Testis (tissue), 3 donors: ENCODE data around the gene GRIPAP1. TPM values are rescaled to one million over a fixed set of nuclear protein-coding genes. Genes with fewer than 3 reads are reported as not detected.

ENCODE experiments used
- DNase-seq: peaks from one replicate; pipeline ENCODE4 v3.0.0-alpha.2; 2019
- H3K27ac ChIP-seq, 2 donors: fragments of 200-600 bp; sonication (generic); one replicate each; pipeline ENCODE4 v1.5.1; 2019
- H3K27me3 ChIP-seq: fragments of 200-600 bp; sonication (generic); one replicate; pipeline ENCODE4 v1.5.1; 2019
- H3K36me3 ChIP-seq: fragments of 200-600 bp; sonication (generic); one replicate; pipeline ENCODE4 v1.5.1; 2017; ENCODE audit warnings: low read depth; ENCODE audit errors: missing control alignments
- H3K4me1 ChIP-seq: fragments of 200-600 bp; sonication (generic); one replicate; pipeline ENCODE4 v1.5.1; 2019
- H3K4me3 ChIP-seq, 2 donors: fragments of 200-600 bp; sonication (generic); one replicate each; pipeline ENCODE4 v1.5.1; 2017 to 2019
- H3K9me3 ChIP-seq: fragments of 200-600 bp; sonication (generic); one replicate; pipeline ENCODE4 v1.5.1; 2017
- CTCF ChIP-seq, 3 experiments: fragments of 450-650 bp in 2 of 3; fragments of 200-600 bp in 1 of 3; sonication (generic) in 1 of 3; IDR thresholded peaks; one replicate each; pipeline ENCODE4 v1.5.1; 2016 to 2019; ENCODE audit warnings: antibody characterized with exemption in 3 of 3, mild to moderate bottlenecking in 2 of 3, moderate library complexity in 1 of 3
- POLR2A ChIP-seq: fragments of 450-650 bp; IDR thresholded peaks from one replicate; pipeline ENCODE4 v1.6.1; 2017; ENCODE audit warnings: antibody characterized with exemption, mild to moderate bottlenecking, moderate library complexity
- WGBS, 2 donors: methylation state at CpG; one replicate each; pipeline ENCODE4 v1.1.5; 2018; 5-methylcytosine and 5-hydroxymethylcytosine counted together
- intact Hi-C: fragments of 100-400 bp; cut with DNase I; formaldehyde crosslinking; loops from one replicate; pipeline ENCODE4 v1.15.1; 2023; ENCODE audit warnings: low total_unique reads
- polyA plus RNA-seq: library from polyadenylated mRNA; stranded (reverse); fragments of 350-450 nt; fragmentation: Illumina TruSeq; extraction: RNeasy Lipid Tissue Mini Kit (QIAGEN cat#74804); gene quantifications from one replicate; pipeline ENCODE4 v1.2.3, GENCODE V29; 2014; ENCODE audit warnings: low read depth, low replicate concordance; ENCODE audit not compliant: insufficient read depth
- total RNA-seq, 2 donors: library from RNA; depleted of rRNA; stranded (reverse); fragments of >200 nt; gene quantifications; one replicate each; pipeline ENCODE4 v1.2.3, GENCODE V29; 2016

GRIPAP1 gene
- total and polyA plus RNA-seq, 3 donors from 2014 or later = 44.4 to 88.9 (median 76.4) TPM

GRCh38 chrX:48940404-48940955 is 61.6 kb downstream of the GRIPAP1 start:
- TF ChIP-seq POLR2A (no peak), CTCF (IDR thresholded peaks at IDR 0.05) (no peak)
- no peaks in the 10 kb centered on the region for H3K36me3 ChIP-seq
- H3K9me3 ChIP-seq = no peaks in the 10 kb centered on the region
- H3K4me3 ChIP-seq = no peak overlapping the region
- no peaks in the 10 kb centered on the region for H3K4me1 ChIP-seq
- H3K27me3 ChIP-seq = no peaks in the 10 kb centered on the region
- intact Hi-C loops = no loop called here
- WGBS, 2 donors = 64% methylated on average over 2 of the region's 2 CpGs; no CpG with 5 or more reads in 1 of the 2 donors
- no peak for DNase-seq
- H3K27ac ChIP-seq = no peak overlapping the region

GRCh38 chrX:48939524-48940228 is 62.4 kb downstream of the GRIPAP1 start:
- Histone ChIP-seq H3K27me3 (no peaks in the 10 kb centered on the region), H3K4me1 (no peaks in the 10 kb centered on the region), H3K36me3 (no peaks in the 10 kb centered on the region), H3K9me3 (no peaks in the 10 kb centered on the region), H3K27ac (no peak overlapping the region), H3K4me3 (no peak overlapping the region)
- 85 to 100% methylated on average over 3 of the region's 3 CpGs for WGBS, 2 donors
- TF ChIP-seq CTCF (IDR thresholded peaks at IDR 0.05) (no peak), POLR2A (no peak)
- DNase-seq = no peak
- intact Hi-C loops = no loop called here

- H3K27me3 ChIP-seq = no peaks in the 10 kb centered on the region
- H3K9me3 ChIP-seq = no peaks in the 10 kb centered on the region
- WGBS, 2 donors = 75% methylated on average over 1 of the region's 1 CpG; no CpG with 5 or more reads in 1 of the 2 donors
- H3K4me1 ChIP-seq = no peaks in the 10 kb centered on the region
- TF ChIP-seq CTCF (IDR thresholded peaks at IDR 0.05) (no peak), POLR2A (no peak)
- no peaks in the 10 kb centered on the region for H3K36me3 ChIP-seq
- H3K4me3 ChIP-seq = no peak overlapping the region
- DNase-seq = no peak
- no peak overlapping the region for H3K27ac ChIP-seq
- intact Hi-C loops = no loop called here
Observed at GRCh38 chrX:48938721-48939425, 63.2 kb downstream of the GRIPAP1 start.

GRCh38 chrX:48937054-48937907 is 64.8 kb downstream of the GRIPAP1 start:
- intact Hi-C loops = no loop called here
- H3K27ac ChIP-seq = no peak overlapping the region
- no peaks in the 10 kb centered on the region for H3K36me3 ChIP-seq
- DNase-seq = peak; percentile 32
- no peak overlapping the region for H3K4me3 ChIP-seq
- H3K9me3 ChIP-seq = no peaks in the 10 kb centered on the region
- WGBS, 2 donors = 48 to 56% methylated on average over 2 to 5 of the region's 9 CpGs
- H3K4me1 ChIP-seq = no peaks in the 10 kb centered on the region
- H3K27me3 ChIP-seq = no peaks in the 10 kb centered on the region
- TF ChIP-seq POLR2A = no peak
- no peak for TF ChIP-seq CTCF (IDR thresholded peaks at IDR 0.05)
